GM10847 (cell line): ENCODE results near the gene METRNL.

Experiments
- POLR2A ChIP-seq: IDR thresholded peaks from 2 replicates; pipeline ENCODE4 v1.6.1; 2011; ENCODE audit not compliant: insufficient read length; ENCODE audit errors: extremely low read depth

METRNL gene

DNA sequence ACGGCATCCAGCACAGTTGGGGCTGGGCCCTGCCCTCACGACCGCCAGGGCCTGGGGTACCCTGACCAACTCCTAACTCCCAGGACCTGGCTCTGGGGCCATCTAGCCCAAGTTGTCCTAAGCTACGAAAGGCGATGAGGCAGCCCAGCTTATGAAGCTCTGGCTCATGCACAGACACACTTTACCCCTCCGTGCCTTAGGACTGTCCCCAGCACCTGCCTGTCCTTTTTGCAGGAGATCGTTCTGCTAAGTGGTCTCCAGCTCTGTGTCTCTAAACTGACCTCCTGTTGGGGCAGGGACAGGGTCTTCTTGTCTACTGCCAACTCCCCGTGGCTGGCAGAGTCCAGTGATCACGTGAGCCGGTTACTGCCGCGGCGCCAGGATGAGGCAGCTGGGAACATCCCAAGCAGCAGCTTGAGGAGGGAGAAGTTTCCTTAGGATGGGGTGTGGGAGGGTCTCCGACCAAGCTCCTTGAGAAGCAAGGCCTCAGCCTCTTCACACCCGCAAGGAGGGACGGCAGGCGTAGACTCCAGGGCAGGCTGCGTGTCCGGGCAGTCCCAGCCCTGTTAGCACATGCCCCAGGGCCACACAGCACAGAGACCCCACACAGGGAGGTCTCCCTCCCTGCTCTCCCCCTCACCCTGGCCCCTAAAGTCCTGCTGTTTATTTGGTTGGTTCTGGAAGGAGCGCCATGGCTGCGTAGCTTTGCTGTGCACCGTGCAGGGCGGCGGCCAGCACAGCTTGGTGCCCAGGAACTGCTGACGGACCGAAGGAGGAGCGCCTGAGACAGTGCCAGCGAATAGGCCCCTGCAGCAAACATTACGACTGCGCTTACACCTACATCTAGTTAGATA lies 16.4 kb upstream of the METRNL start:
- TF ChIP-seq POLR2A: no peak

DNA sequence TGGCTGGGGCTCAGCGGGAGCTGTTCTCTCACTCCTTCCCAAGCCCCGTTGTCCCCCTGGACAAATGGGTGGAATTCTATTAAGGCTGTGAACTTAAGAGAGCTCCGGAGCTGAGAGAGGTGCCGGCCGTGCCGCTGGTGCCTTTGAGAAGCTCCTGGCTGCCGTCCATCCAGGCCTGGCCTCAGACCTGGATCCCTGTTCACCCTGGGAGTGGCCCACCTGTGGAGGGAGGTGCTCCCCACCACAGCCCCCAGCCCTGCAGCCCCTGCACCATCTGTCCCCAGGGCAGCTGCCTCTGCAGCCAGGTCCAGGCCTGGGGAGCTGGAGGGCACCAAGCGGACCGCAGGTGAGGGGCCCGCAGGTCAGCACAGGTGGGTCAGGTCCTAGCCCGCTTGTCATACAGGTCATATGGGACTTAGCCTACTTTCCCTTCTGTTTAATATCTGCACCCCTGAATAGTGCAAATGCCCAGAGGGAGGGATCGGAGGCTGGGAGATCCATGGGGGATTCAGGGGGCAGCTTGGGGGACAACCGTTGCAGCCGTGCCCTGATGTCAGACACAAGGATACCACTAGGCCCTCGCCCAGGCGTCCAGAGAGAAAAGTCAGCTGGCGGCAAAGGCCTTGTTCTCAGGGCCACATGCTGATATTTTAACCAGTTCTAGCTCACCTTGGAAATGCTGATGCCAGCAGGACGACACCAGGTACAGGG lies 15.2 kb upstream of the METRNL start:
- TF ChIP-seq POLR2A: no peak

DNA sequence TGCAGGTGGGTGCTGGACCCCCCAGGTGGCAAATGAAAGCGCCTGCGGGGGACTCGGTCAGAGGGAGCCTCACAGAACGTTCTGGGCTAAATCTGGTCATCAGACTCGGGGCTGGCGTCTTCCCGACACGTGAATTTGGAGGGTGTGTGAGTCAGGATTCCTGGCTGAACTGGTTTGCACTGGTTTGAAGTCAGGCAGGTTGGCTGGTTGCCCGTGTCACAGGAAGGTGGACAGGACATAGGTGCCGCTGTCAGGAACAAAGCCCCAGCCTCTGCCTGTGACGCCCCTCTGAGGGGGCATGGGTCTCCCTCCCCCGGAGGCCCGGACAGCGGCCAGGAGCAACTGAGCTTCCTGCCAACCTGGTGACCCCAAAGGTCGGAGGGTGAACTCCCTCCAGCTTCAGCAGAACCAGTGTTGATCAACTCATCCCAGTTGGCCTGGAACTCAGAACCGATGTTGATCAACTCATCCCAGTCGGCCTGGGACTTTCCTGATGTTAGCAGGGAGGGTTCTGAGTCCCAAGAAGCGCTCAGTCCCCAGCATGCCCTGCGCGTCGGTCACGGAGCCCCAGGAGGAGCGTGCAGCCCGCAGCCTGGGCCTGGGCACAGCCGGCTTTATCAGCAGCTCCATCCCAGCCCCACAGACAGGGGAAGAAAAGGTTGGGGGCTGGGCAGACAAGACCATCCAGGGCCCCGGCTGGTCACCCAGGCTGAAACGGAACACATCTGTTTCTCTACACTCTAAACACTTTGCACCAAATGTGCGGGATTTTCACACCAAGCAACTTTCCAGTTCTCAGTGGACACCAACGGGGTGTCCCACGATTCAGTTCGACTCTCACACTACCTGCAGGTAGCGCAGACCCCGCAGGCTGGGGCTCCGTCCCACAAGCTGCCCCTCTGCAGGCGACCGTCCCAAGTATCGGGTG lies 14.4 kb upstream of the METRNL start:
- TF ChIP-seq POLR2A: no peak

DNA sequence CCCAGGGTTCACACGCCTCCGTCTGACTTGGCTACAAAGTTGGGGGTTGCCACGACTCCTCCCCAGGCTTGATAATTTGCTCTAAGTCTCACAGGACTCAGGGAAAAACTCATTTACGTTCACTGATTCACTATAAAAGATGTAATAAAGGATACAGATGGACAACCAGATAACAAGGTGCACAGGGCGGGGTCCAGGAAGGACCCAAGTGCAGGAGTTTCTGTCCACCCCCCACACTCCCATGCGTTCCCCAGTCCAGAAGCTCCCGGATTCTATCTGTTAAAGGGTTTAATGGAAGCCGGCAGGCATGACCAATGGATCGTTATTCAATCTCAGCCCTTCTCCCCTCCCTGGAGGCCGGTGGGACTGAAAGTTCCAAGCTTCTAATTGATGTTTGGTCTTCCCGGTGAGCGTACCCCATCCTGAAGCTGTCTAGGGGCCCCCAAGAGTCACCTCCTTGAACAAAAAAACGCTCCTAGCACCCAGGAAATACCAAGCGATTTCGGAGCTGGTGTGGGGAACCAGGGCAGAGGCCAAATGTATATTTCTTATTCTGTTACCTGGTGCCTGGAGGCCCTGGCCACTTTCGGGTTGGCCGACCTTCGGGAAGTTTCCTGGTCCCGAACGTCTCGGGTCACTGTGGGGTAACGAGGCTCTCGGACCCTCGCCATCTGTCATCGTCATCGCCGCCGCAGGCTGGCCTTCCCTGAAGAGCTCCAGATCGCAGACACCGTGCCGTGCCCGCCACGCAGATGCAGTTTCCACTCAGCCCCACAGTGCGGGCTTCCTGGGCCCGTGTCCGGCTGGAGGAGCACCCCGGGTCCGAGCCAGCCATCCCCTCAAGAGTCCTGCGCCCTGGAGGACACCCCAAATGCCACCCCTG lies 13.5 kb upstream of the METRNL start:
- TF ChIP-seq POLR2A: no peak

DNA sequence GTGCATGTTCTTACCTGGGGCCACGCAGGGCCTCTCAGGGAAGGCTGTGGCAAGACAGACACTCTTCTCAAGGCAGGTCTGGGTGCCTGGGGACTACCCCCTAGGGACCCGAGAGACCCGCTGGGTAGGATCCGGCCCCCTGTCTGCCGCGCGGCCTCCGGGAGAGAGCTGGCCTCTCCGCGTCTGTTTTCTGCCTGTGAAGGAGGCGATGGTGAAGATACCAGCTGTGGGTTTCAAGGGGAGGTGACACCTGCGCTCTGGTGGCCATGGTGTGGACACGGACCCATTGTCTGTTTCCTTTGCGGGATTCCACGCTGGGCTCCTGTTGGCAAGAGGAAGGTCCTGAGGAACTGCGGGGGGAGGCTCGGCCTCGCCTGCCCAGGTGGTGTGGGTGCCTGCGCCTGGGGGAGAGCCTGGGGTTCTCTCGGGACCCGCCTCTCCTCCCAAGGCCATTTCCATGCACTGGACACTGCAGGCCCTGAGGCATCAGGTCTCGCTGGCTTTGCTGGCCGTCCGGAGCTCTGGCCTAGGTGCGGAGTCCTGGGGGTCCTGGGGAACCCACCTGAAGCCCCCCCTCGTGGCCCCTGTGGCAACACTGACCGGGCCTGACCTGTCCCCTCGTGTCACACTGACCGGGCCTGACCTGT lies 12.2 kb upstream of the METRNL start:
- TF ChIP-seq POLR2A: no peak

DNA sequence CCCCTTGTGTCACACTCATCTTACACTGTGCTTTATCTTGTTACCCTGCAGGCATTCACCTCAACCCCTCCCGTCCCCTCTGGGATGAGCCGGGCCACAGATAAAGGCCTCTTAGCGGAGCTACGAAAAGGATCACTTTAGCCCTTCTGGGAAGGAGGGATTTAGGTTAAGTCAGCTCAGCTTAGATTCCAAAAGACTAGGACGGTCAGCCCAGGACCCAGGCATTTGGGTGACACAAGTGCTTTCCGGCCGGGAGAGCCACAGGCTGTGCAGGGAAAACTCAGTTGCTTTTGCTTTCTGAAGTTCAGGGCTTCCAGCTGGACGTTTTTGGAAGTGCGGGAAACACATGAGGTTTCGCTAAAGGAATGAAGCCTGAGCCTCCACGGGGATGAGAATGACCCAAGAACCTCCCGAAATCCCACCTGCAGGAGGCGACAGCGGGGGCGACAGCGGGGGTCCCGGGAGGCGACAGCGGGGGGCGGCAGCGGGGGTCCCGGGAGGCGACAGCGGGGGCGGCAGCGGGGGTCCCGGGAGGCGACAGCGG lies 11.6 kb upstream of the METRNL start:
- no peak for TF ChIP-seq POLR2A

DNA sequence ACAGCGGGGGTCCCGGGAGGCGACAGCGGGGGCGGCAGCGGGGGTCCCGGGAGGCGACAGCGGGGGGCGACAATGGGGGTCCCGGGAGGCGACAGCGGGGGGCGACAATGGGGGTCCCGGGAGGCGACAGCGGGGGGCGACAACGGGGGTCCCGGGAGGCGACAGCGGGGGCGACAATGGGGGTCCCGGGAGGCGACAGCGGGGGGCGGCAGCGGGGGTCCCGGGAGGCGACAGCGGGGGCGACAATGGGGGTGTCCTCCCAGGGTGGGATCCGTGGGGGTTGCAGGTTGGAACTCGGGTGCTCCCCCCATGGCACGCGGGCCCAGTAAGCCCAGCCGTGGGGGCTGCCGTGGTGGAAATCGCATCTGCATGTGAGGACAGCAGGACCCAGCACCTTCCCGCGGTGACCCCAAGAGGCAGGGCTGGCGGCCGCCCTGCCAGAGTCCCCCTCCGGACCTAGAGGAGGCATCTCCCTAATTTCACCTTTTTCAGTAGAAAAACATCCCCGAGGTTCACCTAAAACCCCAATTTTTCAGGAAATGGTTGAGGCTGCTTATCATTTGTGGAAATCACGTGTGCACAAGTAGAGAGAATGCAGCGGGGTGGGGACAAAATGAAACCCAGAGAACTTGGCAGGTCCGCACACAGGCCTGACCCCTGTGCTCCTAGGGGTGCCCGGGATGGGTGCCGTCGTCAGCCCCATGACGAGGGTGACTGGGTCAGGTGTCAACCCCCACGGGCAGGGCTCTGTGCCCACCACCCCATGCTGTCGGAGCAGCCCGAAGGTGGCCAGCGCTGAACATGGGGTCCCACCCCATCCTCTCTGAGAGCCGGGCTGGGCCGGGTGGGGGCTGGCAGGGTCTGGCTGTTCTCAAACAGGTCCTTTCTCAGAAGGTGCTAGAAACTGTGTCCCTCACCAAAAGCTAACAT lies 10.5 kb upstream of the METRNL start:
- TF ChIP-seq POLR2A: no peak

DNA sequence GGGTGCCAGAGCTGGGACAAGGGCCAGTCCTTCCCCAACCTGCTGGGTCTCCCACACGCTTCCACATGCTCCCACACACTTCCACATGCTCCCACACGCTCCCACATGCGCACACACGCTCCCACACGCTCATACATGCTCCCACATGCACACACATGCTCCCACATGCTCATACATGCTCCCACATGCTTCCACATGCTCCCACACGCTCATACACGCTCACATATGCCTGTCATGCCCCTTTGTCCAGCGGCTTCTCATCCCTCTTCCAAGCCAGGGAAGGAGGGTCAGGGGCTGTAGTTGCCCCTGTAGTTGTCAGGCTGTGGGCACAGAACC lies 9.9 kb upstream of the METRNL start:
- no peak for TF ChIP-seq POLR2A

DNA sequence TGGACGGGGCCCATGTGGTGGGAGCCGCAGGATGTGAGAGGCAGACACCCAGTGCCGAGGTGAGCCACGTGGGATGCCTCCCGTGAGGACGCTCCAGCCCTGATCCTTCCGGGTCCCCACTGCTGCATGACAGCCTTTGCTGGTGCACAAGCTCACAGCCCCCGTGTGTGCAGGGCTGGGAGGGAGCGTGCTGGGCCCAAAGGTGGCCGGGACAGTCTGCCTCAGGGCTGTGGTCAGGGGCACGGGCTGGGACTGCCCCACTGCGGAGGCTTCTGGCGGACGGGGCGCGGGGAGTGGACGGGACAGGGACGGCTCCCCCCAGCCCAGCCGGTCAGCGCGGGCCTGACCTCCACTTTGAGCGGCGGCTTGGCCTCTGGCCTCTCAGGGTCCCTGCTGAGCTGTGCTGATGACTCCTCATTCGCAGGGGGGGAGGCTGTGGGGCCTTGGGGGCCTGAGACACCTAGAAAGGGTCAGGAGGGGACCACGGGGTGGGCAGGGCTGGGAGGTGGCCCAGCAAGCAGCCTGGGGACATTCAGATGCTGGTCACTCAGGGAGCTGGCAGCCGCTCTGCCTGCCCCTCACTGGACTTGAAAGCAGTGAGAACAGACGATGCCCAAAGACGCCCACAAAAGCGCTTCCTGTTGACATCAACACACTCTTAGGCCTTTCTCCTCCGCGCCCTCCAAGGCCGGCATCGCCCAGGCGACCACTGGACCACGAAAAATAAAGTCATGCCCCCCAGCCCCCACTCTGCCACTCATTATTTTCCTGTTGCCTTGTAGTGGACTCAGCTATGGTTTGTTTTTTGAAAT lies 9.3 kb upstream of the METRNL start:
- TF ChIP-seq POLR2A: no peak

DNA sequence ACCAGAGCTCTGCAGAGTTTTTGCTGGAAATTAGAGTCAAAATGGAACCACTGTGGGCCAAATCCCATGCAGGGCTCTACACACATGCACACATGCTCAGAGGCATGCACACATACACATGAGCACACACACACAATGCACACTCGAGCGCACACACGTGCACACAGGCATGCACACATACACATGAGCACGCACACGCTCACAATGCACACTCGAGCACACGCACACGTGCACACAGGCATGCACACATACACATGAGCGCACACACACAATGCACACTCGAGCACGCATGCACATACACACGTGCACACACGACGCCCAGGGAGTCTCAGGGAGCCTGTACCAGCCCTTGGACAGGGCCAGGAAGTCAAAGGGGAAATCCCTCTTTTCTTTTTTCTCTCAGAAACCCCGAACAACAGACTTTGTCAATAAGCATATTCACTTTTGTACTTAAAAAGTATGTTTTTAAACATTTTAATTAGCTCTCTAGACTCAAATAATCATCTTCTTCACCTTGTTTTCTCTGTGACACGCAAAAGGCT lies 8.5 kb upstream of the METRNL start:
- TF ChIP-seq POLR2A: no peak

DNA sequence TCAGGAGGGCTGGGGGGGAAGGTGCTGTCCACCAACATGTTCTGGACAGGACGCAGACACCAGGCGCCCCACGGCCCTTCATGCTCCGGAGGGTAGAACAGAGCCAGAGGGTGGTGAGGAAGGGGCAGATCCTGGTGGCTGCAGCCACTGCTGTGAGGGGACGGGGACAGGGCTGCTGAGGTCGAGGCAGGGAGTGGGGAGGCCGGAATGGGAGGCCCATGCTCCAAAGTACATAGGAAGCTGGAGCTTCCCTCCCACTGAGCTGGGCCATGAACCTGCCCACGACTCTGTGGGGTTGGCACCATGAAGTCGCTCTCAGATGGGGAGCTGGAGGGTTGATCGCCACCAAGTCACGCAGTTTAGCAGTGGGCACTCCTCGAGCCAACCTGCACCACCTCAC lies 8.0 kb upstream of the METRNL start:
- no peak for TF ChIP-seq POLR2A
